Endodermal cell (in vitro differentiated cells): ENCODE results near the gene MAPT. TPM values are rescaled to one million over a fixed set of nuclear protein-coding genes. Genes with fewer than 3 reads are reported as not detected.

Experiments used
- DNase-seq: peaks from one replicate; pipeline ENCODE4 v3.0.0-alpha.2; 2017
- H3K27ac ChIP-seq: 2 replicates; pipeline ENCODE4 v1.5.1; 2013; ENCODE audit warnings: mild to moderate bottlenecking, low read depth, low read length, moderate library complexity
- H3K27me3 ChIP-seq: 2 replicates; pipeline ENCODE4 v1.6.1; 2013; ENCODE audit warnings: mild to moderate bottlenecking, low read length, moderate library complexity; ENCODE audit not compliant: insufficient read depth, control insufficient read depth, poor library complexity, severe bottlenecking
- H3K36me3 ChIP-seq: 2 replicates; pipeline ENCODE4 v1.7.0; 2013; ENCODE audit warnings: mild to moderate bottlenecking, low read length, moderate library complexity; ENCODE audit not compliant: control insufficient read depth, insufficient read depth
- H3K4me1 ChIP-seq: one replicate; pipeline ENCODE4 v1.7.0; 2013; ENCODE audit warnings: low read length; ENCODE audit not compliant: control insufficient read depth, insufficient read depth
- H3K4me3 ChIP-seq: 2 replicates; pipeline ENCODE4 v1.5.1; 2013; ENCODE audit warnings: mild to moderate bottlenecking, low read length, moderate library complexity
- H3K9ac ChIP-seq: 2 replicates; pipeline ENCODE4 v1.6.1; 2013; ENCODE audit warnings: mild to moderate bottlenecking, low read length, moderate library complexity; ENCODE audit not compliant: poor library complexity, severe bottlenecking; ENCODE audit errors: extremely low read depth
- H3K9me3 ChIP-seq: 2 replicates; pipeline ENCODE4 v1.6.1; 2013; ENCODE audit warnings: mild to moderate bottlenecking, low read length, moderate library complexity; ENCODE audit not compliant: control insufficient read depth
- H3K27ac Mint-ChIP-seq: 2 replicates; pipeline ENCODE4 v1.8.0; 2020; ENCODE audit warnings: mixed read lengths
- H3K27me3 Mint-ChIP-seq: 2 replicates; pipeline ENCODE4 v1.8.0; 2021; ENCODE audit warnings: mild to moderate bottlenecking, mixed read lengths; ENCODE audit not compliant: insufficient read depth
- H3K36me3 Mint-ChIP-seq: 2 replicates; pipeline ENCODE4 v1.8.0; 2020; ENCODE audit warnings: low read depth, mixed read lengths
- H3K4me1 Mint-ChIP-seq: 2 replicates; pipeline ENCODE4 v1.8.0; 2020; ENCODE audit warnings: mixed read lengths
- H3K4me3 Mint-ChIP-seq: 2 replicates; pipeline ENCODE4 v1.8.0; 2020; ENCODE audit warnings: mild to moderate bottlenecking, moderate library complexity, mixed read lengths
- H3K9me3 Mint-ChIP-seq: 2 replicates; pipeline ENCODE4 v1.8.0; 2020; ENCODE audit warnings: mild to moderate bottlenecking, mixed read lengths
- CTCF ChIP-seq: fragments of 200-600 bp; sonication (generic); conservative IDR thresholded peaks from 2 replicates; pipeline ENCODE4 v1.5.0; 2021; ENCODE audit warnings: antibody characterized with exemption, mild to moderate bottlenecking
- WGBS, 2 experiments: methylation state at CpG; one replicate each; pipeline versions ENCODE4 v1.1.5 to v1.1.7; 2013; ENCODE audit warnings: missing lambda C conversion rate in 2 of 2, mixed read lengths in 1 of 2; ENCODE audit not compliant: insufficient coverage in 1 of 2, insufficient read length in 1 of 2; 5-methylcytosine and 5-hydroxymethylcytosine counted together
- total RNA-seq, 2 donors: library from RNA; stranded (reverse); fragmentation: NEBNext Ultra II Directional in 1 of 2; extraction: Animal tissue kit (Norgen Biotek cat#: 25700) in 1 of 2; gene quantifications; 2 replicates in 1 of 2; 3 replicates in 1 of 2; pipeline ENCODE4 v1.2.1, GENCODE V29; 2021

Gene MAPT
- total RNA-seq, 2 donors from 2014 or later: 0.69 to 0.73 TPM

- H3K9ac ChIP-seq: no peak overlapping the region
- H3K4me3 Mint-ChIP-seq: no peak overlapping the region
- no peaks in the 10 kb centered on the region for H3K4me1 Mint-ChIP-seq
- no peaks in the 10 kb centered on the region for H3K9me3 Mint-ChIP-seq
- no peaks in the 10 kb centered on the region for H3K9me3 ChIP-seq
- H3K4me3 ChIP-seq: no peak overlapping the region
- no peak overlapping the region for H3K27ac Mint-ChIP-seq
- H3K27me3 Mint-ChIP-seq: no peaks in the 10 kb centered on the region
- H3K4me1 ChIP-seq: no peaks in the 10 kb centered on the region
- H3K36me3 ChIP-seq: no peaks in the 10 kb centered on the region
- H3K27ac ChIP-seq: no peak overlapping the region
- no peak for TF ChIP-seq CTCF
- peak; percentile 86 for DNase-seq
- no peaks in the 10 kb centered on the region for H3K36me3 Mint-ChIP-seq
- H3K27me3 ChIP-seq: no peaks in the 10 kb centered on the region
- 87 to 91% methylated on average over 4 to 10 of the region's 10 CpGs for WGBS, 2 experiments
Measured at GRCh38 chr17:45992904-45993303, 98.5 kb downstream of the MAPT start.

- Histone ChIP-seq H3K27me3 (no peaks in the 10 kb centered on the region), H3K4me1 (no peaks in the 10 kb centered on the region), H3K4me3 (no peak overlapping the region), H3K9ac (no peak overlapping the region), H3K9me3 (no peaks in the 10 kb centered on the region), H3K27ac (no peak overlapping the region), H3K36me3 (no peaks in the 10 kb centered on the region)
- Mint-ChIP-seq H3K36me3 (no peaks in the 10 kb centered on the region), H3K9me3 (no peaks in the 10 kb centered on the region), H3K4me1 (no peaks in the 10 kb centered on the region), H3K4me3 (no peak overlapping the region), H3K27me3 (no peaks in the 10 kb centered on the region), H3K27ac (no peak overlapping the region)
- no peak for TF ChIP-seq CTCF
- DNase-seq: no peak
- 83 to 84% methylated on average over 14 to 16 of the region's 16 CpGs for WGBS, 2 experiments
Measured at GRCh38 chr17:45993962-45994627, 99.7 kb downstream of the MAPT start.

- WGBS, 2 experiments: 94% methylated on average over 8 of the region's 8 CpGs
- H3K27ac Mint-ChIP-seq: no peak overlapping the region
- H3K9me3 Mint-ChIP-seq: no peaks in the 10 kb centered on the region
- H3K4me1 Mint-ChIP-seq: no peaks in the 10 kb centered on the region
- Histone ChIP-seq H3K9me3 (no peaks in the 10 kb centered on the region), H3K27me3 (no peaks in the 10 kb centered on the region), H3K4me1 (no peaks in the 10 kb centered on the region), H3K9ac (no peak overlapping the region), H3K4me3 (no peak overlapping the region), H3K27ac (no peak overlapping the region), H3K36me3 (no peaks in the 10 kb centered on the region)
- TF ChIP-seq CTCF: no peak
- H3K4me3 Mint-ChIP-seq: no peak overlapping the region
- H3K27me3 Mint-ChIP-seq: no peaks in the 10 kb centered on the region
- no peak for DNase-seq
- no peaks in the 10 kb centered on the region for H3K36me3 Mint-ChIP-seq
Measured at GRCh38 chr17:45994987-45995386, 100.6 kb downstream of the MAPT start.
